GM21619 (cell line): Measurements from ENCODE around the gene SORBS1.

Experiments used
- ATAC-seq: cut with Tn5 transposase; IDR thresholded peaks from one replicate; pipeline ENCODE4 v1.9.1; 2021; ENCODE audit not compliant: unreplicated experiment

Gene SORBS1

GRCh38 chr10:95416270-95416669 is 144.9 kb downstream of the SORBS1 start:
- no peak for ATAC-seq

GRCh38 chr10:95415621-95416031 is 145.5 kb downstream of the SORBS1 start:
- ATAC-seq, result no peak

- no peak for ATAC-seq
Observed at GRCh38 chr10:95414844-95415485, 146.2 kb downstream of the SORBS1 start.

GRCh38 chr10:95414016-95414830 is 146.9 kb downstream of the SORBS1 start:
- ATAC-seq, result no peak

- ATAC-seq, result no peak
Observed at GRCh38 chr10:95413588-95413987, 147.6 kb downstream of the SORBS1 start.

- no peak for ATAC-seq
Observed at GRCh38 chr10:95411635-95412034, 149.5 kb downstream of the SORBS1 start.

- ATAC-seq, result no peak
Observed at GRCh38 chr10:95408983-95409873, 151.9 kb downstream of the SORBS1 start.

GRCh38 chr10:95408148-95408960 is 152.8 kb downstream of the SORBS1 start:
- no peak for ATAC-seq

GRCh38 chr10:95407546-95407945 is 153.6 kb downstream of the SORBS1 start:
- no peak for ATAC-seq

GRCh38 chr10:95406651-95407280 is 154.4 kb downstream of the SORBS1 start:
- ATAC-seq, result no peak

GRCh38 chr10:95405655-95406054 is 155.5 kb downstream of the SORBS1 start:
- ATAC-seq, result no peak

- no peak for ATAC-seq
Observed at GRCh38 chr10:95404864-95405263, 156.3 kb downstream of the SORBS1 start.

- no peak for ATAC-seq
Observed at GRCh38 chr10:95404462-95404858, 156.7 kb downstream of the SORBS1 start.

- ATAC-seq, result no peak
Observed at GRCh38 chr10:95403700-95404461, 157.3 kb downstream of the SORBS1 start.

GRCh38 chr10:95401704-95402469 is 159.3 kb downstream of the SORBS1 start:
- ATAC-seq, result no peak

- no peak for ATAC-seq
Observed at GRCh38 chr10:95400787-95401186, 160.4 kb downstream of the SORBS1 start.

- no peak for ATAC-seq
Observed at GRCh38 chr10:95399183-95399582, 162.0 kb downstream of the SORBS1 start.

- no peak for ATAC-seq
Observed at GRCh38 chr10:95397747-95398146, 163.4 kb downstream of the SORBS1 start.
